DMS153 treated with DMSO at 0.1 percent for 48 hours (cell line): ENCODE measurements around the gene ZNF521.

Source experiments
- DNase-seq: peaks from one replicate; lab custom pipeline; 2025; ENCODE audit not compliant: unreplicated experiment; lab: John Stamatoyannopoulos, UW

ZNF521 gene

GRCh38 chr18:25133879-25134278 is 218.1 kb downstream of the ZNF521 start:
- no peak for DNase-seq

GRCh38 chr18:25132786-25133496 is 219.0 kb downstream of the ZNF521 start:
- no peak for DNase-seq

DNA sequence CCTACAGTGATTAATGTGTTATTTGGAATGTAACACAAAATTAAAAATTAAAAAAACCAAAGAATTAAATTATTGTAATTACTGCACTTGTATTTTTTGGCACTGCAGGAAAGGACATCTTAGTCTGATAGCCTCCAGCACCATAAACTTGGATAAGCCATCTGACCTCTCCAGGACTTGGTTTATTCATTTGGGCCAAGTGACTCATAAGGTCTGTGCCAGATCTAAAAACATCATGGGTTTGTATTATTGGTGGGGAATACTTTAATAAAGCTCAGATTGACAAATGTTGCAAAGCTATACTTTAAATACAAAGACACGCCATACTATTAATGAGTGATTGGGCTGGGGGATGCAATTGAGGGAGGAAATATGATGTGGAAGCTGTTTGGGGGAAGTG is 225.2 kb downstream of the ZNF521 start:
- no peak for DNase-seq

DNA sequence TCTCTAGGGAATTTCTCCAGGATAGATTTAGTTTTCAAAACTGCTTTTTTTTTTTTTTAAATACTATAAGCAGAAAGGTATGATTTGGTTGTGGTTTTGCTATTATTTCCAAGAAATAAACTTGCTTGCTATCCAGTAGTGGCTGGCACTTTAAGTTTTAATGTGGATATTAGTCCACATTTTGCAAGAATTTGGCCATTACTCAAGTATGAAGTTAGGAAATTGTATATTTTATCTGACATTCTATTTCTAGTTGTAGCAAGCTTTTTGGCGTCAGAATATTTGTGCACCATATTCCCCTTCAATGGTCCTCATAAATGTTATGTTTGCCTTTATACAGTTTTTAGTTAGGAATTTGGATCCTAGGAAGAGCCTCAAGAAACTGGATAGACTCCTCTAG is 226.3 kb downstream of the ZNF521 start:
- DNase-seq: no peak

- DNase-seq: no peak
Measured at GRCh38 chr18:25123438-25124232, 228.3 kb downstream of the ZNF521 start.

GRCh38 chr18:25121442-25121841 is 230.5 kb downstream of the ZNF521 start:
- DNase-seq: no peak

DNA sequence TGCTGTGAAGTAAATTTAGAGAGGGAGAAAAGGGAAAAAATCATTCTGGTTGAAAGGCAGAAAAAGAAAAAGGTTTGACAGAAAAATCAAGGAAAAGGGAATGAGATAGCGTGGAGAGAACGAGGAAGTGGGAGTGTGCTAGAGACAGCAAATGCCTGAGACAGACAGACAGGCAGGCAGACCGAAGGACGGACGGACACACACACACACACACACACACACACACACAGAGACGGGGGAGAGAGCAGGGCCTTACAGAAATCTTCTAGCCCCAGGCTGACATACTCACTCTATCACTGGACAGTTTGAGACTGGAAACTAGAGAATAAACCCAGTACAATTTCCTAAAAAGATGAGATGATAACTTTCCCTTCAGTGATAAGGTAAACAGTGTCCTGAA is 238.4 kb downstream of the ZNF521 start:
- no peak for DNase-seq

GRCh38 chr18:25112821-25113434 is 239.0 kb downstream of the ZNF521 start:
- DNase-seq: no peak

- DNase-seq: no peak
Measured at GRCh38 chr18:25111377-25112288, 240.3 kb downstream of the ZNF521 start.

- no peak for DNase-seq
Measured at GRCh38 chr18:25109484-25109883, 242.5 kb downstream of the ZNF521 start.

- DNase-seq: no peak
Measured at GRCh38 chr18:25103468-25104155, 248.4 kb downstream of the ZNF521 start.

DNA sequence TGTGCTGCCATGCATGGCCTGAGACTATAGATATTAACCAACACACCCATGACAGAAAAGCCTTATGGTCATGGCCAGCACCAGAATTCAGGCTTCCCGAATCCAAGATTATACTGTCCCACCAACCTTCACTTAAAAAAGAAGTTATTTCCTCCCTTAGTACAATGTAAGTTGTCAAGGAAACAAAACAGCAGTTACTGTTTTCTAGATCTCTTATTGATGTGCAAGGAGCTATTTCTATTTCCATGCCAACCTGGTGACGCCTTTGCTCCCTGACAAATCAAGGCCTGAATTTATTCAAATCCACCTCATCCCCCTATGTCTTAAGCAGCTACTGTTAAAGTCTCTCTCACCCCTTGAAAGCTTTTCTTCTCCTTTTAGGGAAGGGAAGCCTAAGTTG is 249.3 kb downstream of the ZNF521 start:
- DNase-seq: no peak

GRCh38 chr18:25100418-25100817 is 251.5 kb downstream of the ZNF521 start:
- no peak for DNase-seq

DNA sequence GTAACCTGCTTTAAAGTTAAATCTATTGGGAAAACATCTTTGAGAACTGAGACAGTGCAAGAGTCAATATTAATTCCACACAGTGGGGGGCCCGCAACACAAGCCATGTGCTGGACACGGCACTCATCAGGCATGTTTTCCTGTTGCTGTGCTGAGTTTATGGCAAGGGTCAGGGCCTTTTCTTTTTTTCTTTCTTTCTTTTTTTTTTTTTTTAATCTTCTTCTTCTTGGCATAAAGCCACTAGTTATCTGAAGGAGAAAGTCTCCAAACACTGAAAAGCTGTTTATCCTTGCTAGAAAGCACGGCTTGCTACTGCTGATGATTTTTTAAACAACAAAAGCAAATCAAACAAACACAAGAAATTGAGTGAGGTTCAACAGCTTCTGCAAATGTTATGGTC is 252.1 kb downstream of the ZNF521 start:
- DNase-seq: no peak

DNA sequence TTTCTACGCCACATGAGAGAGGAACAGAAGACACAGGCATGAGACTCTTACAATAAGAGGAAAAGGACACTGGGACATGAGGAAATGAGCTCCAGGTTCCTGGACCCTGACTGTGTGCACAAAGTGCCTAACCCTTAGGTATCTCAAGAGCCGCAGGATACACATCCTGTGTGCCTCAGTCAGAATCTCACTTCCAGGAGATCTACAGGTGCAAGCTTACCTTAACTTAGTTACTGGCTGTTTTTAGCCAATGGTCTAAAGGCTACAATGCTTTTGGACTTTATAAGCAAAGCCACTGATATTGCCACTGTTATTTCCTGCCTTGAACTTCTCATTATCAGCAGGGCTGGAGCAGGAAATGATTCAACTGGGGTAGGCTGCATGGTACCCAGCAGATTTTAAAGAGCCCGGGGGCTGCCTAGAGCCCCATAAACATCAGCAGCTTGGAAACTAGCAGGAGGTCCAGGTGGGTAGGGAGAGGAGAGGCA is 254.4 kb downstream of the ZNF521 start:
- no peak for DNase-seq

- no peak for DNase-seq
Measured at GRCh38 chr18:25097057-25097456, 254.9 kb downstream of the ZNF521 start.

GRCh38 chr18:25093141-25093540 is 258.8 kb downstream of the ZNF521 start:
- no peak for DNase-seq

GRCh38 chr18:25089470-25089869 is 262.5 kb downstream of the ZNF521 start:
- no peak for DNase-seq

GRCh38 chr18:25086876-25087275 is 265.1 kb downstream of the ZNF521 start:
- no peak for DNase-seq

DNA sequence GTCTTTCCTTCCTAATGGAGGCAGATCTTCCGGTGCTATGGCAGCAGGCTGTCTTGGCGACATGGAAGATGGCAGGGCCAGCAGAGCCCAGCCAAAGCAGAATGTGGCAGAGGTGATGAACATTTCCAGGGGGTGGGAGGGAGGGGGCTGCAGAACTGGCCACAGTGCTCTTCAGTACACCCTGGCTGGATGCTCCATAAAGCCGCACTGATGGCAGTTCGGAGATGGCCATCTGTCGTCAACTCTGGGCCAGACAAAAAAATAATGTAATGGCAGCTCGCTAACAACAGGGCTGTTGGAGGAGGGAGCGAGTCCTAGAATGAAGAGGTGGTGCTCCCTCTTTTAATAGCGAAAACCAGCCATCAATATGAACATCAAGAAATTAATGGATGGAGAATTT is 271.0 kb downstream of the ZNF521 start:
- no peak for DNase-seq
